ENCODE data around the gene NRXN2.
A peak's percentile ranks its signal among the peaks of the same experiment; 100 is the strongest.

DNA sequence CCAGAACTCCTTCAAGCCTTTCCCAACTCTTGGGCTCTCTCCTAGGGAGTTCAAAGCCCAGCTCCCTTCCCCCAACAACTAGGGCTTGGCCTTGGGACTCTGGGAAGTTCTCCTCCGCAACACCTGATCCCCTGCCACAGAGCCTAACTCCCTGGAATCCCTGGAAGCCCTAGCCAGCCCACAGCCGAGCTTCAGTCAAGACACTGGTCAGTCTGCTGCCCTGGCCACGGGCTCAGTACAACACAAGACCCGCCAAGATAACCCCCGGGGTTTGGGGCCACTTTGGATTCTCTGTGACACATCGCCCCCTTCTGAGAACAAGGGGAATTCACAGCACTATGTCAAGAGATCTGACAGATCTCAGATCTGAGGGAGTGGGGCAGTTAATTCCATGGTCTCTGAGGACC lies 73.7 kb downstream of the NRXN2 start:
- TF ChIP-seq, protein P1, sequence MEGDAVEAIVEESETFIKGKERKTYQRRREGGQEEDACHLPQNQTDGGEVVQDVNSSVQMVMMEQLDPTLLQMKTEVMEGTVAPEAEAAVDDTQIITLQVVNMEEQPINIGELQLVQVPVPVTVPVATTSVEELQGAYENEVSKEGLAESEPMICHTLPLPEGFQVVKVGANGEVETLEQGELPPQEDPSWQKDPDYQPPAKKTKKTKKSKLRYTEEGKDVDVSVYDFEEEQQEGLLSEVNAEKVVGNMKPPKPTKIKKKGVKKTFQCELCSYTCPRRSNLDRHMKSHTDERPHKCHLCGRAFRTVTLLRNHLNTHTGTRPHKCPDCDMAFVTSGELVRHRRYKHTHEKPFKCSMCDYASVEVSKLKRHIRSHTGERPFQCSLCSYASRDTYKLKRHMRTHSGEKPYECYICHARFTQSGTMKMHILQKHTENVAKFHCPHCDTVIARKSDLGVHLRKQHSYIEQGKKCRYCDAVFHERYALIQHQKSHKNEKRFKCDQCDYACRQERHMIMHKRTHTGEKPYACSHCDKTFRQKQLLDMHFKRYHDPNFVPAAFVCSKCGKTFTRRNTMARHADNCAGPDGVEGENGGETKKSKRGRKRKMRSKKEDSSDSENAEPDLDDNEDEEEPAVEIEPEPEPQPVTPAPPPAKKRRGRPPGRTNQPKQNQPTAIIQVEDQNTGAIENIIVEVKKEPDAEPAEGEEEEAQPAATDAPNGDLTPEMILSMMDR (IDR thresholded peaks at IDR 0.05; ENCODE audit: low read depth, low read length) = peak; percentile 82
- no peak for TF ChIP-seq POLR2A (IDR thresholded peaks at IDR 0.05; ENCODE audit: extremely low read depth, insufficient read length)
